Fibroblast of peridontal ligament (primary cell): Measurements from ENCODE around the gene MS4A6A.

Experiments used
- DNase-seq: peaks from one replicate; pipeline ENCODE4 v3.0.0-alpha.2; 2010; ENCODE audit errors: extremely low read depth

MS4A6A gene

DNA sequence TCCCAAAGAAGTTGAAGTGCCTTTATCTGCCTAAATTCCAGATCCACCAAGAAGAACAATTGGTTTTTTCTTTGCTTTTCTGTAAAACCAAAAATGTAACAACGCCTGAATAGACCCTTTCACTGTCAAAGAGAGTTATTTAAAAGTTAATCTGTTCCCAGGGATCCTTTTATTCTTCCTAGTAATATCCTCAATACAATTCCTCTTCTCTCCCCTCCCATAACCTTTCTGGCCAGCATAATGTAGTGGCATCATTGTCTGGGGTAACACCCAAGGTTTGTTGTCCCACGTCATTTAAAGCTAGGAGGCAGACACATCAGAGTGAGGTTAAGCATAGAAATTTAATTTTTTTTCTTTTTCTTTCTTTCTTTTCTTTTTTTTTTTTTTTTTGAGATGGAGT is 54.5 kb downstream of the MS4A6A start:
- DNase-seq = no peak

DNA sequence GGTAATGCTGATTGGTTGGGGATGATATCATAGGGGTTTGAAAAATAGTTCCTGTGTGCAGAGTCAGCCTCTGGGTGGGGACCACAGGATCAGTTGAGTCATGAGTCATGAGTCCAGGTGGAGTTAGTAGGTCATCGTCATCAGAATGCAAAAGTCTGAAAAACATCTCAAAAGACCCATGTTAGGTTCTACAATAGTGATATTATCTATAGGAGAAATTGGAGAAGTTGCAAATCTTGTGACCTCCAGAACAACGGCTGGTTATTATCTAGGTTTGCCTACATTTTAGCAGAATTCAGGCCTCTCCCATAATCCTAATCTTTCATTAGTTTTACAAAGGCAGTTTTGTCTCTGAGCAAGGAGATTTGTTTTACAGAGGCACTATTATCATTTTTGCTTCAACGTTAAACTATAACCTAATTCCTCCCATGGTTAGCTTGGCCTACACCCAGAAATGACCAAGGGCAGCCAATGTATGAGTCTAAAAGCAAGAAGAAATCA is 55.5 kb downstream of the MS4A6A start:
- no peak for DNase-seq

DNA sequence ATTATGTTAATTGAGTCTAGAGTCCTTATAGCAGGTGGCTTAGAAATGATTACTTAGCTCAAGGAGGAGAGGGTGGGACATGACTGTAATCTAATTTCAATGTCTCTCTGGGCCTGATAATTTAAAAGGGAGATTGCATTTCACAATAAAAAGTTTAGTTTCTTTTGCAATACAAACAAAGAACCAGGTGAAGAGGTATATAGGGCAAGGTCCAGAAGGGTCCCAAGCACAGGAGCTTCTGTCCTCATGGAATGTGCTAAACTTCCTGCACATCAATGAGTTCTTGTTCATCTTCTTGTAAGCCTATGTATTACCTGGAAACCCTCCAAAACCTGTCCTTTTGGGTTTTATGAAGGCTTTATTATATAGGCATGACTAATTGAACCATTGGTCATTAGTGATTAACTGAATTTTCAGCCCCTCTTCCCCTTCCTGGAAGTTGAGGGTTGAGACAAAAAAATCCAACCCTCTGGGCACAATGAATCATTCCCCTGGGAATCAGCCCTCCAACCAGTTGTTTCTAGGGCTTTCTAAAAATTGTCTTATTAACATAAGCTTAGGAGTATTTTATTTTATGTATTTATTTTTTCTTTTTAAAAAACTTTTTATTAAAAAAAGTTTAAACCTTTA is 56.8 kb downstream of the MS4A6A start:
- DNase-seq = no peak

DNA sequence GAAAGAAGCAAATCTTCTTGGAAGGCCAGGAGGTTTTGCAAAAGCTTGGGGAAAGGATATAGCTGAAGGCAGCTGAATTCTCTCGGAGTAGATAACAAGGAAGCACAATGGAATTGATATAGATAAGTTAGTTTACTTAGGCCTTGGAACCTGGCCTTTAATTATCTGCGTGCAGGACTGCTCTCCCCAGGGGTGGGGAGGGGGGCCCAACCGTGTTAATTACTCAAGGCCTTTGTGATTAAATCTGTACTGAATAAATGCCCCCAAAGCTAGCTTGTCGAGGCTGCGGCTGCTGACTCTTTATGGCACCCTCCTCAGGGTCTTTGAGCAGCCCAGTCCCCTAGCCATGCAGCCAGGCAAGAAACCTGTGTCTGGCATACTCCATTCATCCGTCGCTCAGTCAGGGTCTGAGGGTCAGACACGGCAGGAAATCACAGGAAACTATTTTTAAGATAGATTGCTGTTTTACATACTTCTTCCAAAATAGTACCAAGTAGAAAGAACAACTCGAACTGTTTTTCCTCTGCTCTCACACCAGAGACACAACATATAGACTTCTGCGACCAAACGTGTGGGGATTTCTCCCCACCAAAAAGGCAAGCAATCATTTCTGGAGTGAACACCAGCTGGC is 58.0 kb downstream of the MS4A6A start:
- no peak for DNase-seq
